Tibial nerve (tissue), 4 donors: ENCODE measurements around the gene BGN.

Source experiments
- EP300 ChIP-seq, 2 donors: sonication (generic); formaldehyde crosslinking; IDR thresholded peaks; one replicate each; pipeline ENCODE4 v1.6.1; 2017; ENCODE audit warnings: antibody characterized with exemption in 2 of 2, mild to moderate bottlenecking in 1 of 2
- POLR2A ChIP-seq, 2 donors: fragments of 450-650 bp; IDR thresholded peaks; one replicate each; pipeline ENCODE4 v1.6.1; 2017; ENCODE audit warnings: antibody characterized with exemption in 2 of 2, mild to moderate bottlenecking in 2 of 2, moderate library complexity in 2 of 2
- TF ChIP-seq, protein P1 (sequence below), 5 experiments: fragments of 200-600 bp in 3 of 5; fragments of 450-650 bp in 2 of 5; sonication (generic) in 3 of 5; IDR thresholded peaks; one replicate each; pipeline ENCODE4 v1.5.1; 2016 to 2019; ENCODE audit warnings: antibody characterized with exemption in 5 of 5, mild to moderate bottlenecking in 3 of 5, moderate library complexity in 2 of 5

DNA sequence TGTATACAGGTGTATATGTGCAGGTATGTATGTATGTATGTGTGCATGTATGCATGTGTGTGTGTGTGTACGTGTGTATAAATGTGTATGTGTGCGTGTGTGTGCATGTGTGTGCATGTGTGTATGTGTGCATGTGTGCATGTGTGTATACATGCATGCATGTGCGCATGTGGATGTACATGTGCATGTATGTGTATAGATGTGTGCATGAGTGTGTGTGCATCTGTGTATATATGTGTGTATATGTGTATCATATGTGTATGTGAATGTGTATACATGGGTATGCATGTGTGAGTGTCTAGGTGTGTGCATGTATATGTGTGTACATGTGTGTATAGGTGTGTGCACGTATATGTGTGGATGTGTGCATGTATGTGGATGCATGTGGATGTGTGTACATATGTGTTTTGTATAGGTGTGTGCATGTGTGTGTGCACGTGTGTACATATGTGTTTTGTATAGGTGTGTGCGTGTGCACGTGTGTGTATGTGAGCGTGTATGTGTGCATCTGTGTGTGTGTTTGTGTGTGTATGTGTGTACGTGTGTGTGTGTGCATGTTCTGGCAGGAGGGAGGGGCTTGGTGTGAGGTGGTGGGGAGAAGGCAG, 6.0 kb downstream of the BGN start:
- TF ChIP-seq, protein P1, sequence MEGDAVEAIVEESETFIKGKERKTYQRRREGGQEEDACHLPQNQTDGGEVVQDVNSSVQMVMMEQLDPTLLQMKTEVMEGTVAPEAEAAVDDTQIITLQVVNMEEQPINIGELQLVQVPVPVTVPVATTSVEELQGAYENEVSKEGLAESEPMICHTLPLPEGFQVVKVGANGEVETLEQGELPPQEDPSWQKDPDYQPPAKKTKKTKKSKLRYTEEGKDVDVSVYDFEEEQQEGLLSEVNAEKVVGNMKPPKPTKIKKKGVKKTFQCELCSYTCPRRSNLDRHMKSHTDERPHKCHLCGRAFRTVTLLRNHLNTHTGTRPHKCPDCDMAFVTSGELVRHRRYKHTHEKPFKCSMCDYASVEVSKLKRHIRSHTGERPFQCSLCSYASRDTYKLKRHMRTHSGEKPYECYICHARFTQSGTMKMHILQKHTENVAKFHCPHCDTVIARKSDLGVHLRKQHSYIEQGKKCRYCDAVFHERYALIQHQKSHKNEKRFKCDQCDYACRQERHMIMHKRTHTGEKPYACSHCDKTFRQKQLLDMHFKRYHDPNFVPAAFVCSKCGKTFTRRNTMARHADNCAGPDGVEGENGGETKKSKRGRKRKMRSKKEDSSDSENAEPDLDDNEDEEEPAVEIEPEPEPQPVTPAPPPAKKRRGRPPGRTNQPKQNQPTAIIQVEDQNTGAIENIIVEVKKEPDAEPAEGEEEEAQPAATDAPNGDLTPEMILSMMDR (IDR thresholded peaks at IDR 0.05), result no peak
- TF ChIP-seq POLR2A (IDR thresholded peaks at IDR 0.05) (no peak), EP300 (IDR thresholded peaks at IDR 0.05) (no peak)
